Activated CD4-positive, alpha-beta T cell treated with anti-CD3 and anti-CD28 coated beads, Interleukin-2, amount 10 ng/mL, durations not matched to agents 7 days and 5 days (primary cell): ENCODE results near the gene LRRC51. TPM values are rescaled to one million over a fixed set of nuclear protein-coding genes. Genes with fewer than 3 reads are reported as not detected.

Source experiments
- CTCF ChIA-PET: fragments of 350-600 bp; sonication (Branson Sonifier 250); formaldehyde crosslinking; loops from one replicate; lab custom pipeline; 2021; ENCODE audit warnings: antibody characterized with exemption; lab: Charles Lee
- POLR2A ChIA-PET: fragments of 350-600 bp; sonication (Branson Sonifier 250); formaldehyde crosslinking; loops from one replicate; lab custom pipeline; 2021; ENCODE audit warnings: antibody characterized with exemption; lab: Charles Lee
- DNase-seq: peaks from one replicate; pipeline ENCODE4 v3.0.0-alpha.2; 2020
- H3K27ac Mint-ChIP-seq: one replicate; pipeline ENCODE4 v1.8.0; 2021; ENCODE audit warnings: mild to moderate bottlenecking, moderate library complexity, mixed read lengths
- H3K27me3 Mint-ChIP-seq: one replicate; pipeline ENCODE4 v1.8.0; 2021; ENCODE audit warnings: mixed read lengths
- H3K36me3 Mint-ChIP-seq: one replicate; pipeline ENCODE4 v1.8.0; 2021; ENCODE audit warnings: low read depth, mixed read lengths
- H3K4me1 Mint-ChIP-seq: one replicate; pipeline ENCODE4 v1.8.0; 2021; ENCODE audit warnings: mixed read lengths
- H3K4me3 Mint-ChIP-seq: one replicate; pipeline ENCODE4 v1.8.0; 2021; ENCODE audit warnings: mild to moderate bottlenecking, moderate library complexity, mixed read lengths
- H3K9me3 Mint-ChIP-seq: one replicate; pipeline ENCODE4 v1.8.0; 2021; ENCODE audit warnings: mixed read lengths
- total RNA-seq, 2 experiments: library from RNA; stranded (reverse); gene quantifications; one replicate each; pipeline ENCODE4 v1.2.3, GENCODE V29; 2021

The LRRC51 gene
- total RNA-seq, 2 experiments from 2014 or later, result 9.3 to 9.5 TPM

GRCh38 chr11:72075756-72076155, 4.9 kb upstream of the LRRC51 start:
- ChIA-PET CTCF (interaction anchor here (1.1 to 1.9 kb wide), 5 partner anchors 12 to 107 kb away, joined by 3 to 5 read pairs (median 3); no protein-coding TSS in a partner anchor), POLR2A (no interaction called here)
- peak overlapping the region; percentile 0 for H3K27ac Mint-ChIP-seq
- DNase-seq, result no peak
- peaks cover 66% of the 10 kb centered on the region for H3K4me1 Mint-ChIP-seq
- H3K9me3 Mint-ChIP-seq, result no peaks in the 10 kb centered on the region
- peaks cover 27% of the 10 kb centered on the region for H3K36me3 Mint-ChIP-seq
- no peaks in the 10 kb centered on the region for H3K27me3 Mint-ChIP-seq
- no peak overlapping the region for H3K4me3 Mint-ChIP-seq

- CTCF ChIA-PET, result interaction anchor here (0.8 to 1.9 kb wide), 12 partner anchors 10 to 355 kb away, joined by 3 to 6 read pairs (median 4); no protein-coding TSS in a partner anchor
- Mint-ChIP-seq H3K9me3 (no peaks in the 10 kb centered on the region), H3K27ac (peak overlapping the region; percentile 54), H3K4me3 (peak overlapping the region; percentile 90), H3K27me3 (no peaks in the 10 kb centered on the region), H3K4me1 (peaks cover 65% of the 10 kb centered on the region), H3K36me3 (peaks cover 15% of the 10 kb centered on the region)
- POLR2A ChIA-PET, result no interaction called here
- DNase-seq, result no peak
Observed at GRCh38 chr11:72078477-72078876, 2.2 kb upstream of the LRRC51 start.

- CTCF ChIA-PET, result interaction anchor here (1.0 to 1.9 kb wide), 3 partner anchors 10 to 55 kb away, joined by 3 to 6 read pairs (median 5); no protein-coding TSS in a partner anchor
- no peaks in the 10 kb centered on the region for H3K27me3 Mint-ChIP-seq
- H3K4me1 Mint-ChIP-seq, result peaks cover 59% of the 10 kb centered on the region
- peak overlapping the region; percentile 96 for H3K27ac Mint-ChIP-seq
- POLR2A ChIA-PET, result no interaction called here
- peak overlapping the region; percentile 90 for H3K4me3 Mint-ChIP-seq
- H3K9me3 Mint-ChIP-seq, result no peaks in the 10 kb centered on the region
- peaks cover 10% of the 10 kb centered on the region for H3K36me3 Mint-ChIP-seq
- DNase-seq, result peak; percentile 22
Observed at GRCh38 chr11:72079819-72080325, 778 bp upstream of the LRRC51 start.

- Mint-ChIP-seq H3K4me3 (peak overlapping the region; percentile 90), H3K36me3 (peaks cover 8% of the 10 kb centered on the region), H3K4me1 (peaks cover 53% of the 10 kb centered on the region), H3K9me3 (no peaks in the 10 kb centered on the region), H3K27ac (peak overlapping the region; percentile 96), H3K27me3 (no peaks in the 10 kb centered on the region)
- ChIA-PET POLR2A (no interaction called here), CTCF (interaction anchor here (0.7 to 2.1 kb wide), 4 partner anchors 10 to 31 kb away, joined by 3 to 11 read pairs (median 4); partner anchors contain the start of gene ANAPC15)
- DNase-seq, result no peak
Observed at GRCh38 chr11:72081184-72081644, 564 bp downstream of the LRRC51 start.

- peak overlapping the region; percentile 90 for H3K4me3 Mint-ChIP-seq
- CTCF ChIA-PET, result interaction anchor here (0.7 to 2.1 kb wide), 7 partner anchors 9 to 56 kb away, joined by 3 to 11 read pairs (median 4); partner anchors contain the start of gene ANAPC15
- peak overlapping the region; percentile 96 for H3K27ac Mint-ChIP-seq
- no peaks in the 10 kb centered on the region for H3K9me3 Mint-ChIP-seq
- H3K4me1 Mint-ChIP-seq, result peaks cover 49% of the 10 kb centered on the region
- peaks cover 6% of the 10 kb centered on the region for H3K36me3 Mint-ChIP-seq
- POLR2A ChIA-PET, result interaction anchor here (0.6 kb wide), 1 partner anchor 119 kb away, joined by 5 read pairs; no protein-coding TSS in a partner anchor
- no peaks in the 10 kb centered on the region for H3K27me3 Mint-ChIP-seq
- no peak for DNase-seq
Observed at GRCh38 chr11:72081821-72082453, 1.3 kb downstream of the LRRC51 start.

- no peaks in the 10 kb centered on the region for H3K9me3 Mint-ChIP-seq
- H3K27me3 Mint-ChIP-seq, result no peaks in the 10 kb centered on the region
- peaks cover 12% of the 10 kb centered on the region for H3K36me3 Mint-ChIP-seq
- DNase-seq, result no peak
- POLR2A ChIA-PET, result no interaction called here
- no peak overlapping the region for H3K4me3 Mint-ChIP-seq
- no peak overlapping the region for H3K27ac Mint-ChIP-seq
- CTCF ChIA-PET, result interaction anchor here (1.2 to 1.4 kb wide), 2 partner anchors 18 to 58 kb away, joined by 3 to 4 read pairs; no protein-coding TSS in a partner anchor
- peaks cover 37% of the 10 kb centered on the region for H3K4me1 Mint-ChIP-seq
Observed at GRCh38 chr11:72083414-72083813, 2.8 kb downstream of the LRRC51 start.

- no peak for DNase-seq
- Mint-ChIP-seq H3K4me1 (peaks cover 31% of the 10 kb centered on the region), H3K4me3 (no peak overlapping the region), H3K27me3 (no peaks in the 10 kb centered on the region), H3K27ac (no peak overlapping the region), H3K9me3 (no peaks in the 10 kb centered on the region), H3K36me3 (peaks cover 12% of the 10 kb centered on the region)
- ChIA-PET CTCF (interaction anchor here (1.2 to 3.4 kb wide), 3 partner anchors 12 to 58 kb away, joined by 3 to 31 read pairs (median 4); no protein-coding TSS in a partner anchor), POLR2A (no interaction called here)
Observed at GRCh38 chr11:72084076-72084475, 3.4 kb downstream of the LRRC51 start.

- no peaks in the 10 kb centered on the region for H3K27me3 Mint-ChIP-seq
- H3K4me1 Mint-ChIP-seq, result peaks cover 27% of the 10 kb centered on the region
- H3K9me3 Mint-ChIP-seq, result no peaks in the 10 kb centered on the region
- no peak overlapping the region for H3K27ac Mint-ChIP-seq
- ChIA-PET CTCF (interaction anchor here (0.6 to 3.4 kb wide), 6 partner anchors 8 to 60 kb away, joined by 3 to 31 read pairs (median 3); no protein-coding TSS in a partner anchor), POLR2A (no interaction called here)
- DNase-seq, result no peak
- no peak overlapping the region for H3K4me3 Mint-ChIP-seq
- peaks cover 11% of the 10 kb centered on the region for H3K36me3 Mint-ChIP-seq
Observed at GRCh38 chr11:72084965-72085364, 4.3 kb downstream of the LRRC51 start.

GRCh38 chr11:72085621-72086351, 5.1 kb downstream of the LRRC51 start:
- H3K4me1 Mint-ChIP-seq, result peaks cover 24% of the 10 kb centered on the region
- no peak overlapping the region for H3K4me3 Mint-ChIP-seq
- H3K9me3 Mint-ChIP-seq, result no peaks in the 10 kb centered on the region
- no peak for DNase-seq
- ChIA-PET CTCF (interaction anchor here (0.8 to 3.4 kb wide), 7 partner anchors 9 to 61 kb away, joined by 3 to 31 read pairs (median 4); no protein-coding TSS in a partner anchor), POLR2A (no interaction called here)
- H3K27ac Mint-ChIP-seq, result no peak overlapping the region
- peaks cover 11% of the 10 kb centered on the region for H3K36me3 Mint-ChIP-seq
- no peaks in the 10 kb centered on the region for H3K27me3 Mint-ChIP-seq

- ChIA-PET CTCF (interaction anchor here (1.4 to 1.6 kb wide), 2 partner anchors 13 kb away, joined by 3 to 7 read pairs; no protein-coding TSS in a partner anchor), POLR2A (no interaction called here)
- Mint-ChIP-seq H3K36me3 (peaks cover 13% of the 10 kb centered on the region), H3K4me3 (no peak overlapping the region), H3K27me3 (no peaks in the 10 kb centered on the region), H3K4me1 (peaks cover 20% of the 10 kb centered on the region), H3K27ac (no peak overlapping the region), H3K9me3 (no peaks in the 10 kb centered on the region)
- no peak for DNase-seq
Observed at GRCh38 chr11:72088076-72088808, 7.6 kb downstream of the LRRC51 start.

GRCh38 chr11:72091292-72091691, 10.6 kb downstream of the LRRC51 start:
- Mint-ChIP-seq H3K4me3 (no peak overlapping the region), H3K27me3 (no peaks in the 10 kb centered on the region), H3K27ac (no peak overlapping the region), H3K36me3 (peaks cover 13% of the 10 kb centered on the region), H3K4me1 (peaks cover 16% of the 10 kb centered on the region), H3K9me3 (no peaks in the 10 kb centered on the region)
- POLR2A ChIA-PET, result no interaction called here
- DNase-seq, result peak; percentile 76
- CTCF ChIA-PET, result interaction anchor here (0.6 to 2.8 kb wide), 20 partner anchors 8 to 277 kb away, joined by 3 to 27 read pairs (median 4); partner anchors contain the start of genes ANAPC15 and LAMTOR1

GRCh38 chr11:72098741-72099140, 18.1 kb downstream of the LRRC51 start:
- H3K27me3 Mint-ChIP-seq, result no peaks in the 10 kb centered on the region
- CTCF ChIA-PET, result interaction anchor here (0.6 to 1.5 kb wide), 4 partner anchors 12 to 693 kb away, joined by 3 to 7 read pairs (median 4); no protein-coding TSS in a partner anchor
- peaks cover 48% of the 10 kb centered on the region for H3K36me3 Mint-ChIP-seq
- H3K4me1 Mint-ChIP-seq, result peaks cover 33% of the 10 kb centered on the region
- no peaks in the 10 kb centered on the region for H3K9me3 Mint-ChIP-seq
- no peak overlapping the region for H3K4me3 Mint-ChIP-seq
- POLR2A ChIA-PET, result no interaction called here
- DNase-seq, result no peak
- H3K27ac Mint-ChIP-seq, result no peak overlapping the region
